T-cell (primary cell): ENCODE data around the gene SLC22A5. TPM values are rescaled to one million over a fixed set of nuclear protein-coding genes. Genes with fewer than 3 reads are reported as not detected.
"Not testable (repeated sequence)": the region's sequence is repeated elsewhere in the genome, so short reads cannot be mapped to it uniquely, and the experiment has no call there.

Experiments
- ATAC-seq, 4 experiments: fragments of 200-7000 bp in 3 of 4; fragments of 150-1000 bp in 1 of 4; cut with Tn5 transposase; replicated peaks in 1 of 4; 1 replicate in 3 of 4; 2 replicates in 1 of 4; pipeline ENCODE4 v1.10.0; 2021; ENCODE audit warnings: moderate library complexity in 3 of 4, mild to moderate bottlenecking in 2 of 4, moderate number of reproducible peaks in 1 of 4
- CTCF ChIA-PET, 2 donors: fragments of 300-600 bp; sonication (Branson Sonifier 250); formaldehyde crosslinking; loops; one replicate each; lab custom pipeline; 2022; ENCODE audit warnings: antibody characterized with exemption in 2 of 2; lab: Charles Lee
- POLR2A ChIA-PET, 2 donors: fragments of 300-600 bp; sonication (Branson Sonifier 250); formaldehyde crosslinking; loops; one replicate each; lab custom pipeline; 2022; ENCODE audit warnings: antibody characterized with exemption in 2 of 2; lab: Charles Lee
- DNase-seq, 35 experiments: peaks; one replicate each; pipeline versions ENCODE4 v3.0.0 to v3.0.0-alpha.2; 2013 to 2023
- H3K27ac ChIP-seq: one replicate; pipeline ENCODE4 v1.5.1; 2013; ENCODE audit warnings: low read length
- H3K27me3 ChIP-seq, 2 experiments: replicated peaks in 1 of 2; 1 replicate in 1 of 2; 2 replicates in 1 of 2; pipeline versions ENCODE4 v1.6.1 to v1.7.0; 2013; ENCODE audit warnings: low read length in 1 of 2, mixed read lengths in 1 of 2; ENCODE audit not compliant: control insufficient read depth in 2 of 2, insufficient read depth in 2 of 2; ENCODE audit errors: extremely low read depth in 1 of 2
- H3K36me3 ChIP-seq, 2 donors: 1 replicate in 1 of 2; 2 replicates in 1 of 2; pipeline versions ENCODE4 v1.6.1 to v1.7.0; 2013; ENCODE audit warnings: low read length in 1 of 2; ENCODE audit not compliant: control insufficient read depth in 2 of 2, insufficient read depth in 1 of 2; ENCODE audit errors: extremely low read depth in 1 of 2
- H3K4me1 ChIP-seq, 2 experiments: 1 replicate in 1 of 2; 2 replicates in 1 of 2; pipeline versions ENCODE4 v1.6.1 to v1.7.0; 2013; ENCODE audit warnings: low read length in 2 of 2, mixed read lengths in 1 of 2; ENCODE audit not compliant: insufficient read depth in 2 of 2, control insufficient read depth in 1 of 2; ENCODE audit errors: extremely low read depth in 1 of 2
- H3K4me3 ChIP-seq, 2 donors: 1 replicate in 1 of 2; 2 replicates in 1 of 2; pipeline versions ENCODE4 v1.5.1 to v1.7.0; 2013; ENCODE audit warnings: mild to moderate bottlenecking in 2 of 2, low read length in 1 of 2, moderate library complexity in 1 of 2; ENCODE audit not compliant: control insufficient read depth in 1 of 2; ENCODE audit errors: extremely low read depth in 1 of 2
- H3K9me3 ChIP-seq: 2 replicates; pipeline ENCODE4 v1.7.0; 2013
- H3K27ac Mint-ChIP-seq, 2 donors: one replicate each; pipeline ENCODE4 v1.8.0; 2020 to 2021; ENCODE audit warnings: mild to moderate bottlenecking in 2 of 2, mixed read lengths in 2 of 2
- H3K27me3 Mint-ChIP-seq, 2 donors: one replicate each; pipeline ENCODE4 v1.8.0; 2021 to 2022; ENCODE audit warnings: mixed read lengths in 2 of 2
- H3K36me3 Mint-ChIP-seq: one replicate; pipeline ENCODE4 v1.8.0; 2021; ENCODE audit warnings: mixed read lengths
- H3K4me1 Mint-ChIP-seq, 3 donors: one replicate each; pipeline ENCODE4 v1.8.0; 2020 to 2022; ENCODE audit warnings: mixed read lengths in 3 of 3, mild to moderate bottlenecking in 1 of 3
- H3K4me3 Mint-ChIP-seq, 3 donors: one replicate each; pipeline ENCODE4 v1.8.0; 2020 to 2022; ENCODE audit warnings: mild to moderate bottlenecking in 3 of 3, mixed read lengths in 3 of 3, moderate library complexity in 3 of 3
- H3K9me3 Mint-ChIP-seq, 3 donors: one replicate each; pipeline ENCODE4 v1.8.0; 2020 to 2022; ENCODE audit warnings: mixed read lengths in 3 of 3
- WGBS: methylation state at CpG from one replicate; pipeline ENCODE4 v1.1.5; 2013; ENCODE audit warnings: missing lambda C conversion rate; ENCODE audit not compliant: insufficient coverage; 5-methylcytosine and 5-hydroxymethylcytosine counted together
- total RNA-seq, 35 experiments: library from RNA in 6 of 35; stranded (reverse) in 6 of 35; fragments of 120-200 nt in 1 of 35; gene quantifications; one replicate each; pipeline versions ENCODE4 v1.2.1 to v1.2.4 and lab custom pipeline; 2013 to 2026

The SLC22A5 gene
- total RNA-seq, 5 donors from 2014 or later (not counting 1 experiment from before 2014, with no cell fraction given): 4.8 to 14.0 (median 7.6) TPM

DNA sequence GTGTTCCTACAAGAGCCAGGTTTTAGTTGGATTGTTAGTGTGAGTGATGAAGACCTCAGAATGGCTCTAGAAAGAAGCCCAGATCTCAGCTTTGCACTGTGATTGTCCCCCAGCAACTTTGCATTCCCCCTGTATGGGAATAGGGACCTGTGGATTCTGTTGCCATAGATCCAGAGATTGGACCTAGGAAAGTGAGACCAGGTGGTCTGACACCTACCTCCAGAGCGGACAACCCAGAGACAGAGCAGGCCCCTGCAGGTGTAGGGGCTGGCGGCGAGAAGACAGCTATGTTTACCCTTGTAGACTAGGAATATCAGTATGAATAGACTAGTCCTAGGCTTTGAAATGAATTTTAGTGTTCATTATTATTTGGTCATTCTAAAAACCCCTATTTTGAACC lies 67.4 kb downstream of the SLC22A5 start:
- 83% methylated on average over 1 of the region's 3 CpGs for WGBS
- CTCF ChIA-PET: interaction anchor here in 1 of 2 donors (0.7 to 1.6 kb wide), 2 partner anchors 10 to 28 kb away, joined by 3 to 6 read pairs; no protein-coding TSS in a partner anchor
- H3K36me3 Mint-ChIP-seq: peaks cover 31% of the 10 kb centered on the region

DNA sequence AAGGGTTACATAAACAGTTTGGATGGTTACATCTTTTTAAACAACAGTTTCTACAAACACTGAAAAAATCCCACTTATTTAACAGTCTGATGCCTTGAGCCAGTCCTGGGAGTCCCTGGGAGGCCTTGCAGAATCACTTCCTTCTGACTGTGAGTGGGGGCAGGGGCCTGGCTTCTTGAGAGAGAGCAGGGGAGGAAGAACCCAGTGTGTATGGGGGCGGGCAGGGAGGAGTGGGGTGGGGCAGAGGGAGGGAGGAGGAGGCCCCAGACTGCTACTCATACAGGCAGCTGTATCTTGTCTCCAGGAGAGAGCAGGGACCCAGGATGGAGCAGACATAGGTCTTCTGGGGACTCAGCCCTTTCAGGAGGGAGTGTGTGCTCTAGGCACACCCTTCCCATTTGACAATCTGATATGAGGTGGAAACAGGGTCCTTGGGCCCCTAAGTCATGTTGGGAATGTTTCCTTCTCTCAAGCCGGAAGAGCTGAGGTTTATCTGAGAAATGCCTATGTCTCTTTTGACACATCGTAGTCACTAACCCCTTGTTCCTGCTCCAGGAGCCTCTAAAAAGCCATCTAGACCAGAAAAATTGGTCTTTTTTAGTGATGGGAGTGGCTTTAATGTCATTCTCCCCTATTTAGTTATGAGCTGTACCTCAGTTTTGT lies 68.2 kb downstream of the SLC22A5 start:
- WGBS: no CpG with 5 or more reads among the region's 3 CpGs
- Histone ChIP-seq H3K4me3 (no peak overlapping the region), H3K4me1 (peaks cover 36 to 81% of the 10 kb centered on the region in 2 experiments), H3K36me3 (peaks cover 0 to 16% of the 10 kb centered on the region in 2 donors), H3K27ac (peak overlapping the region; percentile 58), H3K27me3 (no peaks in the 10 kb centered on the region), H3K9me3 (no peaks in the 10 kb centered on the region)
- Mint-ChIP-seq H3K9me3 (no peaks in the 10 kb centered on the region), H3K4me3 (peak overlapping the region; percentile 37 to 68 (median 47)), H3K36me3 (peaks cover 28% of the 10 kb centered on the region), H3K27me3 (no peaks in the 10 kb centered on the region), H3K27ac (peak overlapping the region; percentile 92 to 93), H3K4me1 (peaks cover 89 to 92% (median 91%) of the 10 kb centered on the region in 3 donors)
- ChIA-PET CTCF (interaction anchor here in 1 of 2 donors (0.7 to 3.4 kb wide), 8 partner anchors 9 to 42 kb away, joined by 3 to 17 read pairs (median 4); no protein-coding TSS in a partner anchor), POLR2A (interaction anchor here (0.6 to 2.3 kb wide), 5 partner anchors 9 to 775 kb away, joined by 3 to 16 read pairs (median 3); partner anchors contain the start of gene IRF1 (in 1 of the 2))
- DNase-seq: peak; percentile 40 to 76 (median 61)
- ATAC-seq: peak; percentile 93 to 98 (median 95)

More for the DNA sequence above, 67.4 kb downstream of the SLC22A5 start:
- no peaks in the 10 kb centered on the region for H3K27me3 Mint-ChIP-seq
- H3K9me3 Mint-ChIP-seq: no peaks in the 10 kb centered on the region
- peak overlapping the region; percentile 92 to 93 for H3K27ac Mint-ChIP-seq
- POLR2A ChIA-PET: interaction anchor here in 1 of 2 donors (0.6 to 1.3 kb wide), 3 partner anchors 42 to 429 kb away, joined by 3 to 4 read pairs (median 3); partner anchors contain the start of gene GDF9
- H3K27me3 ChIP-seq: no peaks in the 10 kb centered on the region
- H3K27ac ChIP-seq: peak overlapping the region; percentile 58
- peaks cover 0 to 12% of the 10 kb centered on the region in 2 donors for H3K36me3 ChIP-seq
- DNase-seq: peak in 1 of 35 experiments; percentile 2
- H3K4me1 Mint-ChIP-seq: peaks cover 90 to 92% (median 91%) of the 10 kb centered on the region in 3 donors
- H3K4me3 Mint-ChIP-seq: peak overlapping the region; percentile 14 to 68 (median 35)
- no peaks in the 10 kb centered on the region for H3K9me3 ChIP-seq
- H3K4me1 ChIP-seq: peaks cover 39 to 81% of the 10 kb centered on the region in 2 experiments
- ATAC-seq: no peak
- no peak overlapping the region for H3K4me3 ChIP-seq

DNA sequence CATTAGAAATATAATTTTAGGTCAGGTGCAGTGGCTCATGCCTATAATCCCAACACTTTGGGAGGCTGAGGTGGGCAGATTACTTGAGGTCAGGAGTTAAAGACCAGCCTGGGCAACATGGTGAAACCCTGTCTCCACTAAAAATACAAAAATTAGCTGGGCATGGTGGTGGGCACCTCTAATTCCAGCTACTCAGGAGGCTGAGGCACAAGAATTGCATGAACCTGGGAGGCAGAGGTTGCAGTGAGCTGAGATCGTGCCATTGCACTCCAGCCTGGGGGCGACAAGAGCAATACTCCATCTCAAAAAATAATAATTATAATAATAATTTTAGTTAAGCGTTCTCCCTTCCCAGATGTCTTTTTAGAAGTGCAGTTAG lies 68.7 kb downstream of the SLC22A5 start:
- no CpG with 5 or more reads among the region's 3 CpGs for WGBS
- peaks cover 36 to 82% of the 10 kb centered on the region in 2 experiments for H3K4me1 ChIP-seq

DNA sequence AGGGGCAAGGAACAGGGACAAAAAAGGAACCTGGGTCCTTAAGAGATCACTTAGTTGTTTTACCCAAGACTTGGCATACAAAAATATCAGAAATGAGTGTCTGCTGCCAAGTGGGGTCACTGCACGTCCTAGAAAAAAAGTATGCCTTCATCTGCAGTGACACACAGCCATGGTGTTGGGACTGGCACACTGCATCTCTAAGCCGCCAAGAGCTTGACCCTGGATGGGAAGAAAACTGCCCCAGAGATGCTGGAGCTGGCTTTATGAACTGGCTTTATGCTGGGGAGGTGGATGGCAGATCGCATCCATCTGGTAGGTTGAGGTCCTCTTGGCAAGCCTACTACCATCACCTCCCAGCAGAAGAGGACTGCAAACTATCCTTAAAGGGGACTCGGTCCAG lies 69.4 kb downstream of the SLC22A5 start:
- no CpG with 5 or more reads among the region's 4 CpGs for WGBS
- Mint-ChIP-seq H3K36me3 (peaks cover 29% of the 10 kb centered on the region), H3K4me3 (peak overlapping the region in 2 of 3 donors; percentile 34)

More for the DNA sequence above, 68.7 kb downstream of the SLC22A5 start:
- peak overlapping the region; percentile 92 to 93 for H3K27ac Mint-ChIP-seq
- peaks cover 28% of the 10 kb centered on the region for H3K36me3 Mint-ChIP-seq
- peaks cover 88 to 92% (median 91%) of the 10 kb centered on the region in 3 donors for H3K4me1 Mint-ChIP-seq
- H3K4me3 Mint-ChIP-seq: peak overlapping the region in 2 of 3 donors; percentile 4 to 68
- DNase-seq, H3K9me3 Mint-ChIP-seq, H3K4me3 ChIP-seq, H3K27me3 ChIP-seq, H3K9me3 ChIP-seq, H3K27me3 Mint-ChIP-seq, ATAC-seq: not testable (repeated sequence)
- ChIA-PET POLR2A (interaction anchor here (0.6 to 2.3 kb wide), 5 partner anchors 9 to 776 kb away, joined by 3 to 16 read pairs (median 3); partner anchors contain the start of gene IRF1 (in 1 of the 2)), CTCF (interaction anchor here in 1 of 2 donors (0.7 to 3.4 kb wide), 10 partner anchors 9 to 41 kb away, joined by 3 to 17 read pairs (median 4); no protein-coding TSS in a partner anchor)
- peaks cover 0 to 11% of the 10 kb centered on the region in 2 donors for H3K36me3 ChIP-seq
- peak overlapping the region; percentile 58 for H3K27ac ChIP-seq

DNA sequence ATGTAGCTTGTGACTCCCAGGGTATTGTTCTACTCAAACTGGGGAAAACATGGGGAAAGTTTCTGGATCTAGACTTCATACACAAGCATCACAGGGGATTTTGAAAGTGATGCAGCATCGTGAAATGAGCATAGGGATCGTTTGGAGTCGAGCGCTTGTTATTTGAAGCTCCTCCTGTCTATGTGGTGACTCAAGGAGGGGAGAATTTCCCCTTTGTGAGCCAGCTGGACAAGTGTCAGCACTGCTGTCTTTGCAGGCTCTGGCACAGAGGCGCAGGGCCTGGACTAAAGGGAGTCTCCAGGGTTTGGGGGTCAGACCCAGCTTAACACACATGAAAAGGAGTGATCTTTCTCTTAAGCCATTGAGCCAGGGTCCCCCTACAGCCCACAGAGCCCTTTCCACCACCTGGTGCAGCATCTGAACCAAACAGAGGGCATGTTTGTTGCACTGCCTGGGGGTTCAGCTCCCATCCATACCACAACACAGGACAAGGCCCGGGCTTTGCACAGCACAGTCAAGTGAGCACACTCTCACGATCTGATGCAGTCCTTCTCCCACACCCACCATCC lies 70.1 kb downstream of the SLC22A5 start:
- peaks cover 23% of the 10 kb centered on the region for H3K36me3 Mint-ChIP-seq
- no peaks in the 10 kb centered on the region for H3K27me3 ChIP-seq
- H3K9me3 Mint-ChIP-seq: no peaks in the 10 kb centered on the region
- no peak overlapping the region for H3K4me3 ChIP-seq
- peaks cover 88 to 96% (median 93%) of the 10 kb centered on the region in 3 donors for H3K4me1 Mint-ChIP-seq
- peak overlapping the region; percentile 58 for H3K27ac ChIP-seq
- no peak for ATAC-seq
- CTCF ChIA-PET: interaction anchor here (0.5 to 3.4 kb wide), 8 partner anchors 8 to 53 kb away, joined by 3 to 17 read pairs (median 5); partner anchors contain the start of gene IRF1 (in 1 of the 2)
- peaks cover 0 to 10% of the 10 kb centered on the region in 2 donors for H3K36me3 ChIP-seq
- H3K27me3 Mint-ChIP-seq: no peaks in the 10 kb centered on the region
- peak overlapping the region in 1 of 3 donors; percentile 34 for H3K4me3 Mint-ChIP-seq
- 58% methylated on average over 5 of the region's 7 CpGs for WGBS
- H3K9me3 ChIP-seq: no peaks in the 10 kb centered on the region
- H3K27ac Mint-ChIP-seq: peak overlapping the region; percentile 91 to 93
- H3K4me1 ChIP-seq: peaks cover 34 to 89% of the 10 kb centered on the region in 2 experiments
- POLR2A ChIA-PET: interaction anchor here (0.6 to 2.3 kb wide), 5 partner anchors 8 to 51 kb away, joined by 3 to 16 read pairs (median 4); partner anchors contain the start of gene IRF1 (in 1 of the 2)
- peak in 1 of 35 experiments; percentile 13 for DNase-seq

More for the DNA sequence above, 69.4 kb downstream of the SLC22A5 start:
- H3K9me3 ChIP-seq: no peaks in the 10 kb centered on the region
- H3K27me3 ChIP-seq: no peaks in the 10 kb centered on the region
- Mint-ChIP-seq H3K27ac (peak overlapping the region; percentile 91 to 93), H3K4me1 (peaks cover 88 to 96% (median 93%) of the 10 kb centered on the region in 3 donors), H3K9me3 (no peaks in the 10 kb centered on the region), H3K27me3 (no peaks in the 10 kb centered on the region)
- H3K4me1 ChIP-seq: peaks cover 36 to 88% of the 10 kb centered on the region in 2 experiments
- H3K36me3 ChIP-seq: peaks cover 0 to 11% of the 10 kb centered on the region in 2 donors
- ChIA-PET CTCF (interaction anchor here (0.5 to 3.4 kb wide), 10 partner anchors 8 to 52 kb away, joined by 3 to 17 read pairs (median 4); partner anchors contain the start of gene IRF1 (in 1 of the 2)), POLR2A (interaction anchor here (0.8 to 2.3 kb wide), 3 partner anchors 8 to 52 kb away, joined by 3 to 16 read pairs (median 3); partner anchors contain the start of gene IRF1 (in 1 of the 2))
- ATAC-seq (no peak), DNase-seq (peak in 1 of 35 experiments; percentile 13)
- H3K27ac ChIP-seq: peak overlapping the region; percentile 58
- H3K4me3 ChIP-seq: no peak overlapping the region
